ENCODE results near the gene AKR1A1.
"Not testable (repeated sequence)": the region's sequence is repeated elsewhere in the genome, so short reads cannot be mapped to it uniquely, and the experiment has no call there.

The AKR1A1 gene

GRCh38 chr1:45573231-45573804 is 22.7 kb downstream of the AKR1A1 start:
- Histone ChIP-seq H3K4me3 (ENCODE audit: low read depth in 1 of 2, low read length in 2 of 2) (no peak overlapping the region), H3K4me1 (ENCODE audit: control insufficient read depth in 1 of 2, insufficient read depth in 2 of 2, low read length in 2 of 2) (no peaks in the 10 kb centered on the region), H3K27me3 (ENCODE audit: low read depth, low read length) (no peaks in the 10 kb centered on the region), H3K36me3 (ENCODE audit: control insufficient read depth in 1 of 2, insufficient read depth in 2 of 2, low read length in 2 of 2) (peaks cover 10 to 15% of the 10 kb centered on the region in 2 donors), H3K27ac (ENCODE audit: low read length) (no peak overlapping the region), H3K9me3 (ENCODE audit: control insufficient read depth in 1 of 2, low read length in 2 of 2) (no peaks in the 10 kb centered on the region)

GRCh38 chr1:45574105-45574626 is 23.5 kb downstream of the AKR1A1 start:
- H3K4me3 ChIP-seq (ENCODE audit: low read depth in 1 of 2, low read length in 2 of 2) = no peak overlapping the region
- H3K9me3 ChIP-seq (ENCODE audit: control insufficient read depth in 1 of 2, low read length in 2 of 2) = no peaks in the 10 kb centered on the region
- no peaks in the 10 kb centered on the region for H3K4me1 ChIP-seq (ENCODE audit: control insufficient read depth in 1 of 2, insufficient read depth in 2 of 2, low read length in 2 of 2)
- H3K36me3 ChIP-seq (ENCODE audit: control insufficient read depth in 1 of 2, insufficient read depth in 2 of 2, low read length in 2 of 2) = peaks cover 1 to 7% of the 10 kb centered on the region in 2 donors
- no peaks in the 10 kb centered on the region for H3K27me3 ChIP-seq (ENCODE audit: low read depth, low read length)
- H3K27ac ChIP-seq (ENCODE audit: low read length) = no peak overlapping the region

- Histone ChIP-seq H3K36me3 (ENCODE audit: control insufficient read depth in 1 of 2, insufficient read depth in 2 of 2, low read length in 2 of 2) (peaks cover 0 to 4% of the 10 kb centered on the region in 2 donors), H3K4me1 (ENCODE audit: control insufficient read depth in 1 of 2, insufficient read depth in 2 of 2, low read length in 2 of 2) (peaks cover 10 to 23% of the 10 kb centered on the region in 2 donors), H3K27me3 (ENCODE audit: low read depth, low read length) (no peaks in the 10 kb centered on the region), H3K4me3 (ENCODE audit: low read depth in 1 of 2, low read length in 2 of 2) (peak overlapping the region; percentile 98 to 100), H3K27ac (ENCODE audit: low read length) (peak overlapping the region; percentile 91), H3K9me3 (ENCODE audit: control insufficient read depth in 1 of 2, low read length in 2 of 2) (no peaks in the 10 kb centered on the region)
Measured at GRCh38 chr1:45583264-45583665, 32.6 kb downstream of the AKR1A1 start.

GRCh38 chr1:45583666-45584350 is 33.2 kb downstream of the AKR1A1 start, which contains the start of gene NASP:
TSS of gene NASP (plus strand) at chr1:45584041. CDS start at chr1:45584147, 106 bp downstream.
- Histone ChIP-seq H3K27me3 (ENCODE audit: low read depth, low read length) (no peaks in the 10 kb centered on the region), H3K9me3 (ENCODE audit: control insufficient read depth in 1 of 2, low read length in 2 of 2) (no peaks in the 10 kb centered on the region), H3K27ac (ENCODE audit: low read length) (peak within 1 kb of the TSS; percentile 91), H3K4me1 (ENCODE audit: control insufficient read depth in 1 of 2, insufficient read depth in 2 of 2, low read length in 2 of 2) (peaks cover 10 to 23% of the 10 kb centered on the region in 2 donors), H3K4me3 (ENCODE audit: low read depth in 1 of 2, low read length in 2 of 2) (peak within 1 kb of the TSS; percentile 98 to 100), H3K36me3 (ENCODE audit: control insufficient read depth in 1 of 2, insufficient read depth in 2 of 2, low read length in 2 of 2) (peaks cover 0 to 4% of the 10 kb centered on the region in 2 donors)

GRCh38 chr1:45584351-45585109 is 33.9 kb downstream of the AKR1A1 start:
- H3K36me3 ChIP-seq (ENCODE audit: control insufficient read depth in 1 of 2, insufficient read depth in 2 of 2, low read length in 2 of 2) = peaks cover 0 to 4% of the 10 kb centered on the region in 2 donors
- peaks cover 10 to 23% of the 10 kb centered on the region in 2 donors for H3K4me1 ChIP-seq (ENCODE audit: control insufficient read depth in 1 of 2, insufficient read depth in 2 of 2, low read length in 2 of 2)

GRCh38 chr1:45585110-45585426 is 34.4 kb downstream of the AKR1A1 start:
- Histone ChIP-seq H3K4me1 (ENCODE audit: control insufficient read depth in 1 of 2, insufficient read depth in 2 of 2, low read length in 2 of 2) (peaks cover 10 to 23% of the 10 kb centered on the region in 2 donors), H3K4me3 (ENCODE audit: low read depth in 1 of 2, low read length in 2 of 2) (peak overlapping the region; percentile 81 to 100), H3K9me3 (ENCODE audit: control insufficient read depth in 1 of 2, low read length in 2 of 2) (no peaks in the 10 kb centered on the region), H3K36me3 (ENCODE audit: control insufficient read depth in 1 of 2, insufficient read depth in 2 of 2, low read length in 2 of 2) (peaks cover 0 to 4% of the 10 kb centered on the region in 2 donors), H3K27me3 (ENCODE audit: low read depth, low read length) (no peaks in the 10 kb centered on the region), H3K27ac (ENCODE audit: low read length) (peak overlapping the region; percentile 49)

More at GRCh38 chr1:45584351-45585109, 33.9 kb downstream of the AKR1A1 start:
- Histone ChIP-seq H3K27me3 (ENCODE audit: low read depth, low read length) (no peaks in the 10 kb centered on the region), H3K9me3 (ENCODE audit: control insufficient read depth in 1 of 2, low read length in 2 of 2) (no peaks in the 10 kb centered on the region), H3K27ac (ENCODE audit: low read length) (peak overlapping the region; percentile 91), H3K4me3 (ENCODE audit: low read depth in 1 of 2, low read length in 2 of 2) (peak overlapping the region; percentile 98 to 100)

- Histone ChIP-seq H3K4me1 (ENCODE audit: control insufficient read depth in 1 of 2, insufficient read depth in 2 of 2, low read length in 2 of 2) (peaks cover 10 to 23% of the 10 kb centered on the region in 2 donors), H3K4me3 (ENCODE audit: low read depth in 1 of 2, low read length in 2 of 2) (peak overlapping the region; percentile 81 to 100), H3K27ac (ENCODE audit: low read length) (peak overlapping the region; percentile 49), H3K36me3 (ENCODE audit: control insufficient read depth in 1 of 2, insufficient read depth in 2 of 2, low read length in 2 of 2) (peaks cover 0 to 4% of the 10 kb centered on the region in 2 donors), H3K27me3 (ENCODE audit: low read depth, low read length) (no peaks in the 10 kb centered on the region), H3K9me3 (ENCODE audit: control insufficient read depth in 1 of 2, low read length in 2 of 2) (no peaks in the 10 kb centered on the region)
Measured at GRCh38 chr1:45585496-45586075, 35.0 kb downstream of the AKR1A1 start.

- no peaks in the 10 kb centered on the region for H3K9me3 ChIP-seq (ENCODE audit: control insufficient read depth in 1 of 2, low read length in 2 of 2)
- no peak overlapping the region for H3K27ac ChIP-seq (ENCODE audit: low read length)
- H3K4me1 ChIP-seq (ENCODE audit: control insufficient read depth in 1 of 2, insufficient read depth in 2 of 2, low read length in 2 of 2) = peaks cover 10 to 23% of the 10 kb centered on the region in 2 donors
- H3K36me3 ChIP-seq (ENCODE audit: control insufficient read depth in 1 of 2, insufficient read depth in 2 of 2, low read length in 2 of 2) = peaks cover 2 to 4% of the 10 kb centered on the region in 2 donors
- H3K4me3 ChIP-seq (ENCODE audit: low read depth in 1 of 2, low read length in 2 of 2) = no peak overlapping the region
- no peaks in the 10 kb centered on the region for H3K27me3 ChIP-seq (ENCODE audit: low read depth, low read length)
Measured at GRCh38 chr1:45586769-45587168, 36.1 kb downstream of the AKR1A1 start.

- Histone ChIP-seq H3K4me1 (ENCODE audit: control insufficient read depth in 1 of 2, insufficient read depth in 2 of 2, low read length in 2 of 2) (peaks cover 10 to 19% of the 10 kb centered on the region in 2 donors), H3K4me3 (ENCODE audit: low read depth in 1 of 2, low read length in 2 of 2) (no peak overlapping the region), H3K9me3 (ENCODE audit: control insufficient read depth in 1 of 2, low read length in 2 of 2) (no peaks in the 10 kb centered on the region), H3K27ac (ENCODE audit: low read length) (no peak overlapping the region), H3K36me3 (ENCODE audit: control insufficient read depth in 1 of 2, insufficient read depth in 2 of 2, low read length in 2 of 2) (peaks cover 0 to 2% of the 10 kb centered on the region in 2 donors), H3K27me3 (ENCODE audit: low read depth, low read length) (no peaks in the 10 kb centered on the region)
Measured at GRCh38 chr1:45589861-45590260, 39.2 kb downstream of the AKR1A1 start.

GRCh38 chr1:45594412-45594811 is 43.8 kb downstream of the AKR1A1 start:
- H3K9me3 ChIP-seq (ENCODE audit: control insufficient read depth in 1 of 2, low read length in 2 of 2) = no peaks in the 10 kb centered on the region
- H3K4me1 ChIP-seq (ENCODE audit: control insufficient read depth in 1 of 2, insufficient read depth in 2 of 2, low read length in 2 of 2) = no peaks in the 10 kb centered on the region
- peaks cover 0 to 17% of the 10 kb centered on the region in 2 donors for H3K36me3 ChIP-seq (ENCODE audit: control insufficient read depth in 1 of 2, insufficient read depth in 2 of 2, low read length in 2 of 2)
- no peak overlapping the region for H3K4me3 ChIP-seq (ENCODE audit: low read depth in 1 of 2, low read length in 2 of 2)
- H3K27ac ChIP-seq (ENCODE audit: low read length) = no peak overlapping the region
- no peaks in the 10 kb centered on the region for H3K27me3 ChIP-seq (ENCODE audit: low read depth, low read length)

- not testable (repeated sequence) for H3K4me3 ChIP-seq (ENCODE audit: low read depth in 1 of 2, low read length in 2 of 2); H3K27me3 ChIP-seq (ENCODE audit: low read depth, low read length); H3K9me3 ChIP-seq (ENCODE audit: control insufficient read depth in 1 of 2, low read length in 2 of 2); H3K4me1 ChIP-seq (ENCODE audit: control insufficient read depth in 1 of 2, insufficient read depth in 2 of 2, low read length in 2 of 2); H3K27ac ChIP-seq (ENCODE audit: low read length)
- peaks cover 0 to 14% of the 10 kb centered on the region in 2 donors for H3K36me3 ChIP-seq (ENCODE audit: control insufficient read depth in 1 of 2, insufficient read depth in 2 of 2, low read length in 2 of 2)
Measured at GRCh38 chr1:45596765-45597164, 46.1 kb downstream of the AKR1A1 start.

All from muscle layer of duodenum (tissue), 2 donors.